Neutrophil (primary cell): ENCODE measurements around the gene C1orf210.

Experiments used
- H3K27ac ChIP-seq: fragments of 200-600 bp; sonication (generic); 2 replicates; pipeline ENCODE4 v1.5.1; 2016; ENCODE audit warnings: mild to moderate bottlenecking, moderate library complexity
- H3K27me3 ChIP-seq: fragments of 200-600 bp; sonication (generic); 2 replicates; pipeline ENCODE4 v1.6.0; 2016; ENCODE audit warnings: mild to moderate bottlenecking
- H3K36me3 ChIP-seq: fragments of 200-600 bp; sonication (generic); 2 replicates; pipeline ENCODE4 v1.5.1; 2017
- H3K4me1 ChIP-seq, 2 experiments: fragments of 200-600 bp in 1 of 2; sonication (generic) in 1 of 2; 1 replicate in 1 of 2; 2 replicates in 1 of 2; pipeline versions ENCODE4 v1.5.1 to v1.6.1; 2013 to 2016; ENCODE audit warnings: low read depth in 1 of 2, low read length in 1 of 2, mild to moderate bottlenecking in 1 of 2, moderate library complexity in 1 of 2; ENCODE audit not compliant: control insufficient read depth in 1 of 2, insufficient read depth in 1 of 2
- H3K4me3 ChIP-seq, 2 experiments: fragments of 200-600 bp in 1 of 2; sonication (generic) in 1 of 2; 1 replicate in 1 of 2; 2 replicates in 1 of 2; pipeline ENCODE4 v1.5.1; 2013 to 2016; ENCODE audit warnings: low read depth in 1 of 2, low read length in 1 of 2, mild to moderate bottlenecking in 1 of 2, moderate library complexity in 1 of 2
- H3K9me3 ChIP-seq: fragments of 200-600 bp; sonication (generic); 2 replicates; pipeline ENCODE4 v1.5.1; 2016
- TF ChIP-seq, protein P1 (sequence below): fragments of 200-600 bp; sonication (generic); IDR thresholded peaks from 2 replicates; pipeline ENCODE4 v1.5.1; 2016; ENCODE audit warnings: antibody characterized with exemption

C1orf210 gene

DNA sequence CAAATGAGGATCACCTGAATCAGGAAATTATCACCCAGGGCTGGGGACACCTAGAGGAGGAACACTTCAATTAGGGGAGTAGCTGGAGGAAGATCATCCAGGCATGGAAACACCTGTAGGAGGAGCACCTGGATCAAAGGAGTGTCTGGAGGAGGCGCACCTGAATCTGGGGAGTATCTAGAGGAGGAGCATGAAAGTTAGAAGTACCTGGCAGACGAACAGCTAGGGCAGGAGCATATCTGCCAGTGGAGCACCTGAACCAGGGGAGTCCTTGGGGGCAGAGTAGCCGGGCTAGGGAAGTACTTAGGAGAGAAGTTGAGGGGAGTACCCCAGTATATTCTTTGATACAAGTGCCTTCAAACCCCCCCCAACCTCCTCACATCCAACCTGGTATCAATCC lies 1.3 kb downstream of the C1orf210 start:
- H3K36me3 ChIP-seq, result no peaks in the 10 kb centered on the region
- no peaks in the 10 kb centered on the region for H3K9me3 ChIP-seq
- no peaks in the 10 kb centered on the region for H3K27me3 ChIP-seq
- H3K4me3 ChIP-seq, result no peak overlapping the region
- no peaks in the 10 kb centered on the region for H3K4me1 ChIP-seq
- H3K27ac ChIP-seq, result no peak overlapping the region
- TF ChIP-seq, protein P1, sequence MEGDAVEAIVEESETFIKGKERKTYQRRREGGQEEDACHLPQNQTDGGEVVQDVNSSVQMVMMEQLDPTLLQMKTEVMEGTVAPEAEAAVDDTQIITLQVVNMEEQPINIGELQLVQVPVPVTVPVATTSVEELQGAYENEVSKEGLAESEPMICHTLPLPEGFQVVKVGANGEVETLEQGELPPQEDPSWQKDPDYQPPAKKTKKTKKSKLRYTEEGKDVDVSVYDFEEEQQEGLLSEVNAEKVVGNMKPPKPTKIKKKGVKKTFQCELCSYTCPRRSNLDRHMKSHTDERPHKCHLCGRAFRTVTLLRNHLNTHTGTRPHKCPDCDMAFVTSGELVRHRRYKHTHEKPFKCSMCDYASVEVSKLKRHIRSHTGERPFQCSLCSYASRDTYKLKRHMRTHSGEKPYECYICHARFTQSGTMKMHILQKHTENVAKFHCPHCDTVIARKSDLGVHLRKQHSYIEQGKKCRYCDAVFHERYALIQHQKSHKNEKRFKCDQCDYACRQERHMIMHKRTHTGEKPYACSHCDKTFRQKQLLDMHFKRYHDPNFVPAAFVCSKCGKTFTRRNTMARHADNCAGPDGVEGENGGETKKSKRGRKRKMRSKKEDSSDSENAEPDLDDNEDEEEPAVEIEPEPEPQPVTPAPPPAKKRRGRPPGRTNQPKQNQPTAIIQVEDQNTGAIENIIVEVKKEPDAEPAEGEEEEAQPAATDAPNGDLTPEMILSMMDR, result no peak

DNA sequence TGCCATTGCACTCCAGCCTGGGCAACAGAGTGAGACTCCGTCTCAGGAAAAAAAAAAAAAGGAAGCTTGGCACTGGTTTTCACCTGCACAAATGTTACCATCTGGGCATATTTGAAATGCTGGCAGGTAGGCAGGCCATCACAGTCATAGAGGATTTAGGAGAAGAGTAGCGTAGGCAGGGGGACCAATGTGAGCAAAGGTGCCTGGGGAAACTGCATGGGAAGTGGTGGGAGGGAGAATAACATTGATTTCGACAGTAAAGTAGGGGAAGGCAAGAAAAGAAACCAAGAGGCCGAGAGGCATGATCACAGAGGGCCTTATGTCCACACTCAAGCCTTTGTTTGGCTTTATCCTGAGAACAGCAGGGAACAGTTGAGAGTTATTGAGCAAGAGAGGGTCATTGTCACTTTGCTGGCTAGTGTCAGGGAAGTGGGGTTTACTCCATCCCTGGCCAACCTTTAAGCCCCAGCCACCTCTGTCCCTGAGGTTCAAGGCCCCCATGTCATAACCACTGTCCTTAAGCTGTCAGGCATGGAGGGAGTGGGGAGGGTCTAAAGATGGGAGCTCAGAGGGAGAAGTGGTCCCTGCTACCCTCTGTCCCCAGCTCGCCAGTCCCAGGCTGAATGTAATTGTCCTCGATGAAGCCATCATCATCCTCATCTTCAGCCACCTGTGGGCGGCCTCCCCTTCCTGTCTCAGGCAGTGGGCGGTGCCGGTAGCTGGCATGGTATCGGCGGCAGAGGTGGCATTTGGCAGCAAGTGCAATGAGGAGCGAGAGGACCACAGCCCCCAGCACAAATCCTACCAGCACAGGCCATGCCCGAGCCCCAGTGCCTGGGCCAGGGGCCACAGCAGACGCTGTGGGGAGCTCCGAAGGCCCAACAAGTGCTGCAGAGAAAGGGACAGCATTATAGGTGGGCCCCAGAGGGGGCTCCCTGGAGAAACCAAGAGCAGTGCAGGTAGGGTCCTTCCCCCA lies 2.9 kb downstream of the C1orf210 start:
- Histone ChIP-seq H3K27ac (no peak overlapping the region), H3K4me3 (no peak overlapping the region), H3K9me3 (no peaks in the 10 kb centered on the region), H3K4me1 (no peaks in the 10 kb centered on the region), H3K36me3 (no peaks in the 10 kb centered on the region), H3K27me3 (no peaks in the 10 kb centered on the region)
- TF ChIP-seq, protein P1, result no peak

DNA sequence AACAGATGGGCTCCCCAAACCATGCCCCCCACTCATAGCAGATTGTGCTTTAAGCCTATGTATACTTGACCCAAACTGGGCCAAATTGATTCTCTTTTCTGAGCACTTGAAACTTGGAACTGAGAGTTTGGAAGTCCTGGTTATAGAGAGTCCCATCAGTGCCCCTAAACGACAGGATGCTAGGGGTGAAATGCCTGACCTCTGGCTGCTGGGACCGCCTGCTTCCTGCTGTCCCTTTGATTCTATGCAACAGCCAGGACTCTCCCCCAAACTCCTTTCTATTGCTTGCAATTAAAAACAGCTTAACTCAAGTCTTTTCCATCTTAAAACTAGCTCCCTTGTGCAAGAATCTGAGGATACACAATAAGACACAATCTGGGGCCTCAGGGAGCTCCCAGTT lies 4.7 kb downstream of the C1orf210 start:
- Histone ChIP-seq H3K4me1 (no peaks in the 10 kb centered on the region), H3K27me3 (no peaks in the 10 kb centered on the region), H3K36me3 (no peaks in the 10 kb centered on the region), H3K9me3 (no peaks in the 10 kb centered on the region), H3K4me3 (no peak overlapping the region), H3K27ac (no peak overlapping the region)
- TF ChIP-seq, protein P1, result no peak

DNA sequence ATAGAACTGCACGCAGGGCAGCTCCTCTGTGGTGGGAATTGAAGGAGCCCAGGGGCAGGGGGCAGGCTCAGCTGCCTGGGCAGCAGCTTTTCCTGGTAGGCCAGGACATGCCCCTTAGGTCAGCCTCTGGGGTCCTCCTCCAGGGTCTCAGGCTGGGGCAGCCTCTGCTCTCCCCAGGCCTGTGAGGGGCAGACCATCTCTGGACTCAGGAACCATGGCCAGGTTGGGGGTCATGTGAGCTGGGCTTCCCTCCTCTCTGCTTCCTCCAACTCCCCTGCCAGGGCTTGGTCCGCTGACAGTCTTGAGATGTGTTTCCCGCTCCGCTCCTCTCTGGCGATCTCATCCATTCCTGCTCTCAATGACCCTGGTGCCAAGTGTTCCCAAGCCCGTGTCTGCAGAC lies 5.7 kb downstream of the C1orf210 start:
- H3K4me3 ChIP-seq, result no peak overlapping the region
- H3K36me3 ChIP-seq, result no peaks in the 10 kb centered on the region
- TF ChIP-seq, protein P1, result no peak
- no peak overlapping the region for H3K27ac ChIP-seq
- H3K27me3 ChIP-seq, result no peaks in the 10 kb centered on the region
- no peaks in the 10 kb centered on the region for H3K9me3 ChIP-seq
- peaks cover under 1 to 2% of the 10 kb centered on the region in 2 experiments for H3K4me1 ChIP-seq

DNA sequence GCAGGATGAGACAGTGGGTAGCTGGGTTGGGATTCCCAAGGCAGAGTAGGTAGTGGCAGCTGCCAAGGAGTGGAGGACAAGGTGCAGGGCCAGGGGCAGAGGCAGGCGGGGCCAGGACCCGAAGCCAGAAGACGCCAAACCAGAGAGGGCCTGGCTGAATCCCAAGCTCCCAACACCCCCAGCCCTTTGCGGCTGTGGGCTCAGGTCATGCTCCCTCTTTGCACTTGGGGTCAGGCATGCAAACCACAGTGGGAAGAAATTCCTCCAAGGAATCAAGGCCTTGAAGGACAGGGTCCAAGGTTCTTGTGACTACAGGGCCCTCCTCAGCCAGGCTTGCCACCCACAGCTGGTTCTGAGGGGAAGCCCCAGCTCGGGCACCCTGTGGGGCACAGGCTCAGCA lies 6.2 kb downstream of the C1orf210 start:
- Histone ChIP-seq H3K4me1 (peaks cover 5 to 8% of the 10 kb centered on the region in 2 experiments), H3K9me3 (no peaks in the 10 kb centered on the region), H3K27me3 (no peaks in the 10 kb centered on the region), H3K27ac (no peak overlapping the region), H3K36me3 (no peaks in the 10 kb centered on the region), H3K4me3 (no peak overlapping the region)
- TF ChIP-seq, protein P1, result no peak
